ENCODE measurements around the gene XRCC4. TPM values are rescaled to one million over a fixed set of nuclear protein-coding genes. Genes with fewer than 3 reads are reported as not detected.
"Not testable (repeated sequence)": the region's sequence is repeated elsewhere in the genome, so short reads cannot be mapped to it uniquely, and the experiment has no call there.

XRCC4 gene
- total RNA-seq, 1 donor from 2014 or later: 10.7 TPM

- no peak overlapping the region for H3K27ac Mint-ChIP-seq
- H3K36me3 Mint-ChIP-seq (ENCODE audit: low read depth): no peaks in the 10 kb centered on the region
- peaks cover 12% of the 10 kb centered on the region for H3K4me1 Mint-ChIP-seq (ENCODE audit: low read depth)
- no peak for DNase-seq (ENCODE audit: low spot score)
- H3K27me3 Mint-ChIP-seq (ENCODE audit: low read depth): no peaks in the 10 kb centered on the region
- no peaks in the 10 kb centered on the region for H3K9me3 Mint-ChIP-seq
- no peak overlapping the region for H3K4me3 Mint-ChIP-seq (ENCODE audit: low read depth)
- intact Hi-C loops (cut with micrococcal nuclease): no loop called here
These were observed 260.2 kb downstream of the XRCC4 start for GRCh38 chr5:83337453-83338035.

- Mint-ChIP-seq H3K27me3 (ENCODE audit: low read depth) (no peaks in the 10 kb centered on the region), H3K36me3 (ENCODE audit: low read depth) (no peaks in the 10 kb centered on the region), H3K9me3 (no peaks in the 10 kb centered on the region), H3K4me1 (ENCODE audit: low read depth) (peaks cover 12% of the 10 kb centered on the region), H3K27ac (no peak overlapping the region), H3K4me3 (ENCODE audit: low read depth) (no peak overlapping the region)
- intact Hi-C loops (cut with micrococcal nuclease): no loop called here
- DNase-seq (ENCODE audit: low spot score): no peak
These were observed 263.2 kb downstream of the XRCC4 start for GRCh38 chr5:83340511-83340918.

- no peak overlapping the region for H3K4me3 Mint-ChIP-seq (ENCODE audit: low read depth)
- intact Hi-C loops (cut with micrococcal nuclease): no loop called here
- H3K27me3 Mint-ChIP-seq (ENCODE audit: low read depth): no peaks in the 10 kb centered on the region
- no peaks in the 10 kb centered on the region for H3K36me3 Mint-ChIP-seq (ENCODE audit: low read depth)
- no peak for DNase-seq (ENCODE audit: low spot score)
- peaks cover 12% of the 10 kb centered on the region for H3K4me1 Mint-ChIP-seq (ENCODE audit: low read depth)
- no peaks in the 10 kb centered on the region for H3K9me3 Mint-ChIP-seq
- H3K27ac Mint-ChIP-seq: no peak overlapping the region
These were observed 264.5 kb downstream of the XRCC4 start for GRCh38 chr5:83341815-83342334.

GRCh38 chr5:83342465-83342864, 265.1 kb downstream of the XRCC4 start:
- intact Hi-C loops (cut with micrococcal nuclease): no loop called here

DNA sequence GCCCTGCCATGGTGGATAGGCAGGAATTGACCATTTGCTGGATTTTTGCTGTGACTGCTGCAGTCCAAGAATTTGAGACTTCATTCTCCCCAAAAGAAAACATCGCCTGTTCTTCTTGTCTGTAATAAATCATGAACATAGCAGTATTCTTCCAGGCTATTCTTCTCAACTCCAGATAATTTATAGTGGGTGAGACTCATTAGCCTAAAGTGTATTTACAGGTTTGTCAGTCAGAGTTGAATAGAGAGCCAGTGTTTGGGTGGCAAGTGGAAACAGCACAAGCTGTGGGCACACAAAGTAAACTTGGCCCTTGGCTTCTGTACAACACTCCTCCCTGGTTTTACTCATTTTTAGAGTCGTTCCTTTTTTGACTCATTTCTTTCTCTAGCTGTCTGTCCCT, 266.0 kb downstream of the XRCC4 start:
- peaks cover 14% of the 10 kb centered on the region for H3K9me3 Mint-ChIP-seq
- peaks cover 12% of the 10 kb centered on the region for H3K4me1 Mint-ChIP-seq (ENCODE audit: low read depth)
- no peak overlapping the region for H3K27ac Mint-ChIP-seq
- intact Hi-C loops (cut with micrococcal nuclease): no loop called here
- H3K4me3 Mint-ChIP-seq (ENCODE audit: low read depth): no peak overlapping the region
- no peak for DNase-seq (ENCODE audit: low spot score)
- no peaks in the 10 kb centered on the region for H3K36me3 Mint-ChIP-seq (ENCODE audit: low read depth)
- H3K27me3 Mint-ChIP-seq (ENCODE audit: low read depth): no peaks in the 10 kb centered on the region

More at GRCh38 chr5:83342465-83342864, 265.1 kb downstream of the XRCC4 start:
- no peaks in the 10 kb centered on the region for H3K36me3 Mint-ChIP-seq (ENCODE audit: low read depth)
- peaks cover 12% of the 10 kb centered on the region for H3K4me1 Mint-ChIP-seq (ENCODE audit: low read depth)
- peaks cover 6% of the 10 kb centered on the region for H3K9me3 Mint-ChIP-seq
- H3K4me3 Mint-ChIP-seq (ENCODE audit: low read depth): no peak overlapping the region
- no peaks in the 10 kb centered on the region for H3K27me3 Mint-ChIP-seq (ENCODE audit: low read depth)
- H3K27ac Mint-ChIP-seq: no peak overlapping the region
- no peak for DNase-seq (ENCODE audit: low spot score)

DNA sequence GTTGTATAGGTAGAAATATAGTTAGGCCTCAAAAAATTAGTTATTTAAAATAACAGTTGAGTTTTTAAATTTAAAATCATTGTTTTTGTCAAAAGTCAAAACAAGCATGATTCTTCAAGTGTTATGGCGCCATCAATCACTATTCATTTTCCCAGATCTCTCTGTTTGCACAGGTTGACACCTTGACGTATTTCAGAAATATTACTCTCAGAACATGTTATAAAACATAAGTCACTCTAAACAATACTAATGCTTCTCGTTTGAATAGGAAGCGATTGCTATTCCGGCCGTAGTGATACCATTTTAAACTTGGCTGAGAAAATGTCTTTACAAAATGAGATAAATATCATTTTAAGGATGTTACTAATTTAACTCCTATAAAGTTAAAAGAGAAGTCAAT, 268.1 kb downstream of the XRCC4 start:
- Mint-ChIP-seq H3K9me3 (peaks cover 32% of the 10 kb centered on the region), H3K27me3 (ENCODE audit: low read depth) (no peaks in the 10 kb centered on the region), H3K4me1 (ENCODE audit: low read depth) (peaks cover 5% of the 10 kb centered on the region), H3K4me3 (ENCODE audit: low read depth) (no peak overlapping the region), H3K36me3 (ENCODE audit: low read depth) (no peaks in the 10 kb centered on the region), H3K27ac (no peak overlapping the region)
- no peak for DNase-seq (ENCODE audit: low spot score)
- intact Hi-C loops (cut with micrococcal nuclease): no loop called here

DNA sequence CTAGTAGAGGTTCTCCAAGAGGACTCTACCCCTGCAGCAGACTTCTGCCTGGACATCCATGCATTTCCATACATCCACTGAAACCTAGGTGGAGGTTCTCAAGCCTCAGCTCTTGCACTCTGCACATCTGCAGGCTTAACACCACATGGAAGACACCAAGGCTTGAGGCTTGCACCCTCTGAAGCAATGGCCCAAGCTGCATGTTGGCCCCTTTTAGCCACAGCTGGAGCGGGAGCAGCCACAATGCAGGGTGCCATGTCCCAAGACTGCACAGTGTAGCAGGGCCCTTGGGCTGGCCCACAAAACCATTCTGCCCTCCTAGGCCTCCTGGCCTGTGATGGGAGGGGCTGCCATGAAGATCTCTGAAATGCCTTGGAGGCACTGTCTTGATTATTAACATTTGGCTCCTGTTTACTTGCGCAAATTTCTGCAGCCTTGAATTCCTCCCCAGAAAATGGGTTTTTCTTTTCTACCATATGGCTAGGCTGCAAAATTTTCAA, 271.0 kb downstream of the XRCC4 start:
- no peak for DNase-seq (ENCODE audit: low spot score)
- Mint-ChIP-seq H3K9me3 (peaks cover 37% of the 10 kb centered on the region), H3K27me3 (ENCODE audit: low read depth) (no peaks in the 10 kb centered on the region), H3K4me3 (ENCODE audit: low read depth) (no peak overlapping the region), H3K27ac (no peak overlapping the region), H3K36me3 (ENCODE audit: low read depth) (no peaks in the 10 kb centered on the region), H3K4me1 (ENCODE audit: low read depth) (no peaks in the 10 kb centered on the region)
- intact Hi-C loops (cut with micrococcal nuclease): no loop called here

DNA sequence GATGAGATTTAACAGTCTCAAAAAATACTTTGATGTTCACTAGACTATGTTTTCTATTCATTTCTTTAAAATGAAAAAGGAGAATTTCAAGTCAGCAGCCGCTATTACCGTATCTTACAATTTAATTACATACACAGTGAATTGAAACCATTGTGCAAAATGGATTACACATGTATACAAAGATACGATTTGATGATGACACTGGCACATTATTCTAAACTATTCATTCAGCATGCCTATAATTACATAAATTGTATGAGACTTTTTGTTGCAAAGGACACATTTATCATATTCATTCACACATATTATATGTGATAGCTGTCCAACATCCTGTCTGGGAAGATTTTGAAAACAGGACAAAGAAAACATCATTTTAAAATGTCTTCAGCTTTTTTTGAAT, 275.9 kb downstream of the XRCC4 start:
- Mint-ChIP-seq H3K9me3 (peaks cover 24% of the 10 kb centered on the region), H3K4me3 (ENCODE audit: low read depth) (no peak overlapping the region), H3K36me3 (ENCODE audit: low read depth) (no peaks in the 10 kb centered on the region), H3K4me1 (ENCODE audit: low read depth) (no peaks in the 10 kb centered on the region), H3K27me3 (ENCODE audit: low read depth) (no peaks in the 10 kb centered on the region), H3K27ac (no peak overlapping the region)
- intact Hi-C loops (cut with micrococcal nuclease): no loop called here
- DNase-seq (ENCODE audit: low spot score): no peak

- Mint-ChIP-seq H3K27ac (no peak overlapping the region), H3K4me1 (ENCODE audit: low read depth) (no peaks in the 10 kb centered on the region), H3K27me3 (ENCODE audit: low read depth) (no peaks in the 10 kb centered on the region), H3K36me3 (ENCODE audit: low read depth) (no peaks in the 10 kb centered on the region), H3K9me3 (peaks cover 21% of the 10 kb centered on the region), H3K4me3 (ENCODE audit: low read depth) (no peak overlapping the region)
- DNase-seq (ENCODE audit: low spot score): no peak
- intact Hi-C loops (cut with micrococcal nuclease): no loop called here
These were observed 276.4 kb downstream of the XRCC4 start for GRCh38 chr5:83353774-83354173.

- H3K27me3 Mint-ChIP-seq (ENCODE audit: low read depth): no peaks in the 10 kb centered on the region
These were observed 277.6 kb downstream of the XRCC4 start for GRCh38 chr5:83354958-83355357.

DNA sequence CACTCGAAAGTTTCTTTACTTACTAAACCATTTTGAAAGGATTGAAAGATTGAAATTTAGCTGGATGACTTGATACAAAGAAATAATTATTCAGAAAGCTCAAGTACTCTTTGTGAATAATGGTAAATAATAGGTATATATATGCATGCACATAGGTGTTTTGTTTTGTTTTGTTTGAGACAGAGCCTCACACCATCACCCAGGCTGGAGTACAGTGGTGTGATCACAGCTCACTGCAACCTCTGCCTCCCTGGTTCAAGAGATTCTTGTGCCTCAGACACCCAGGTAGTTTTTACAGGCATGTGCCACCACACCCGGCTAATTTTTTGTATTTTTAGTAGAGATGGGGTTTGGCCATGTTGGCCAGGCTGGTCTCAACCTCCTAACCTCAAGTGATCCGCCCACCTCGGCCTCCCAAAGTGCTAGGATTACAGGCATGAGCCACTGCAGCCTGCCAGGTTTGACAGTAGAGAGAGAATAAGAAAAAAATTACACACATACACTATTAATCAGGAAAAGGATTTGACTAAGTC, 278.2 kb downstream of the XRCC4 start:
- H3K36me3 Mint-ChIP-seq (ENCODE audit: low read depth); DNase-seq (ENCODE audit: low spot score); H3K27ac Mint-ChIP-seq; intact Hi-C loops (cut with micrococcal nuclease); H3K27me3 Mint-ChIP-seq (ENCODE audit: low read depth); H3K4me3 Mint-ChIP-seq (ENCODE audit: low read depth); H3K4me1 Mint-ChIP-seq (ENCODE audit: low read depth); H3K9me3 Mint-ChIP-seq: not testable (repeated sequence)

More at GRCh38 chr5:83354958-83355357, 277.6 kb downstream of the XRCC4 start:
- Mint-ChIP-seq H3K4me3 (ENCODE audit: low read depth) (no peak overlapping the region), H3K36me3 (ENCODE audit: low read depth) (no peaks in the 10 kb centered on the region), H3K9me3 (peaks cover 9% of the 10 kb centered on the region), H3K27ac (no peak overlapping the region), H3K4me1 (ENCODE audit: low read depth) (no peaks in the 10 kb centered on the region)
- intact Hi-C loops (cut with micrococcal nuclease): no loop called here
- DNase-seq (ENCODE audit: low spot score): no peak

DNA sequence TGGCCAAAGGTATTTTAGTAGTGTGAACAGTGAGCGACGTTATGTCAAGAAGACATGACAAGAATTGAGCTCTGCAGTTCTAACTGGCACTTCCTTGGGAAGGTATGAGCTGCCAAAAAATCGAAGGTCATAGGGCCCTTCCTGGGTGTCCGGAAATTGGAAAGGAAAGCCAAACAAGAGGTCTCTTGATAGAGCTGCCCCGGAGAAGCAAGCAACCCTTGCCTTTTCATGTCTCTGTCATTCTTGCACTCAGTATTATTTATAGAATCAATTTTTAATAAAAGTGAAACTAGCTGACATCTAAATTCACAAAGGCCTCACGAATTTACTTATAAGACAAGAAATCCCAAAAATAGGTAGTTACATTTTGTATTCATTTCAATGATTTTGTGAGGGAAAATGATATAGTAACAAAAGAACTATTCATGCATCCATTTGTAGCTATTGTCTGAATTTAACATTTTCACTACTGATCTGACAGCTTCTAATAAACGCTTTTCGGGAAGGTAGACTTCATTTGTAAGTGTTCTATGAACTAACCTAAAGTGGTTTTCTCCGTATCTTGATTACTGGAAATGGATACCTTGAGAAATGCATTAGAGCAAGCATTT, 280.4 kb downstream of the XRCC4 start:
- intact Hi-C loops (cut with micrococcal nuclease): no loop called here
- Mint-ChIP-seq H3K4me1 (ENCODE audit: low read depth) (no peaks in the 10 kb centered on the region), H3K4me3 (ENCODE audit: low read depth) (no peak overlapping the region), H3K9me3 (peaks cover 4% of the 10 kb centered on the region), H3K27me3 (ENCODE audit: low read depth) (no peaks in the 10 kb centered on the region), H3K27ac (no peak overlapping the region), H3K36me3 (ENCODE audit: low read depth) (no peaks in the 10 kb centered on the region)
- no peak for DNase-seq (ENCODE audit: low spot score)

DNA sequence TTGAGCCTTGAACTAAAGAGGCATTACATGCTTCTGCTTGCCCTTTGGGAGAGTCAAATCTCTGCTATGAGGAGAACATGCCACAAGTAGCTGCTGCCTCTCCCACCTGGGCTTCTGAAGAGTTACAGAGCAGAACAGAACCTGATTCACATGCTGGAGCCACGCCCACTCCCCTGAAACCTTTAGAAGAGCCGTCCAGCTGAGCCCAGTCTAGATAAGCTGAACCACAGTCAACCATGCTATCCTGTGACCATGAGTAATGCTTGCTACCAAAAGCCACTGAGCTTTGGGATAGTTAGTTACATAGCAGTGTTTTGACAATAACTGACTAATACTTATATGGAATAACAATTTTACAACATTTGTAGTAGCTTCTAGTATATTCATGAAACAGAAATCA, 283.2 kb downstream of the XRCC4 start:
- H3K27me3 Mint-ChIP-seq (ENCODE audit: low read depth): no peaks in the 10 kb centered on the region
- no peaks in the 10 kb centered on the region for H3K4me1 Mint-ChIP-seq (ENCODE audit: low read depth)
- no peak overlapping the region for H3K4me3 Mint-ChIP-seq (ENCODE audit: low read depth)
- H3K27ac Mint-ChIP-seq: no peak overlapping the region
- no peak for DNase-seq (ENCODE audit: low spot score)
- intact Hi-C loops (cut with micrococcal nuclease): no loop called here
- no peaks in the 10 kb centered on the region for H3K36me3 Mint-ChIP-seq (ENCODE audit: low read depth)
- H3K9me3 Mint-ChIP-seq: peaks cover 4% of the 10 kb centered on the region

All from activated T-helper 2 cell treated with anti-CD3 and anti-CD28 coated beads, Interferon-gamma antibody, Interleukin-2, Interleukin-4, amounts not matched to agents 10 μg/mL and 5 μg/mL and 100 μg/mL, durations not matched to agents 14 hours and 24 hours and 36 hours (primary cell).